A549 (cell line): ENCODE data around the gene IQGAP2.

Experiments used
- BCL3 ChIP-seq: fragments of >200 bp; sonication (Bioruptor Twin); formaldehyde crosslinking; IDR thresholded peaks from 3 replicates; pipeline ENCODE4 v1.6.1; 2016
- CEBPB ChIP-seq, 2 experiments: fragments of >200 bp in 1 of 2; sonication (Bioruptor Twin) in 1 of 2; formaldehyde crosslinking in 1 of 2; IDR thresholded peaks; 2 replicates each; pipeline ENCODE4 v1.6.1; 2012 to 2016
- CHD2 ChIP-seq: fragments of 150-350 bp; IDR thresholded peaks from 2 replicates; pipeline ENCODE4 v1.6.1; 2014; ENCODE audit warnings: low read length; ENCODE audit not compliant: partially characterized antibody
- EP300 ChIP-seq, 2 experiments: fragments of >200 bp; sonication (Bioruptor Twin); formaldehyde crosslinking; IDR thresholded peaks; 2 replicates in 1 of 2; 3 replicates in 1 of 2; pipeline ENCODE4 v1.6.1; 2016 to 2017
- HMGXB4 ChIP-seq: fragments of 250-450 bp; sonication (Bioruptor Pico); IDR thresholded peaks from 2 replicates; pipeline ENCODE4 v1.5.0; 2021; ENCODE audit warnings: mild to moderate bottlenecking, moderate library complexity, borderline replicate concordance
- PBX3 ChIP-seq: IDR thresholded peaks from 2 replicates; pipeline ENCODE4 v1.6.1; 2012
- RCOR1 ChIP-seq: fragments of 150-350 bp; IDR thresholded peaks from 2 replicates; pipeline ENCODE4 v1.6.1; 2014; ENCODE audit warnings: antibody characterized with exemption, low read length, low read depth
- RFX5 ChIP-seq: fragments of 450-650 bp; IDR thresholded peaks from 2 replicates; pipeline ENCODE4 v1.7.1; 2014; ENCODE audit warnings: antibody characterized with exemption, mild to moderate bottlenecking, moderate library complexity
- TF ChIP-seq, protein P1 (sequence below): fragments of >200 bp; sonication (Bioruptor Twin); formaldehyde crosslinking; IDR thresholded peaks from 3 replicates; pipeline ENCODE4 v1.5.1; 2016
- TF ChIP-seq, protein P2 (sequence below): IDR thresholded peaks from 2 replicates; pipeline ENCODE4 v1.6.1; 2012

DNA sequence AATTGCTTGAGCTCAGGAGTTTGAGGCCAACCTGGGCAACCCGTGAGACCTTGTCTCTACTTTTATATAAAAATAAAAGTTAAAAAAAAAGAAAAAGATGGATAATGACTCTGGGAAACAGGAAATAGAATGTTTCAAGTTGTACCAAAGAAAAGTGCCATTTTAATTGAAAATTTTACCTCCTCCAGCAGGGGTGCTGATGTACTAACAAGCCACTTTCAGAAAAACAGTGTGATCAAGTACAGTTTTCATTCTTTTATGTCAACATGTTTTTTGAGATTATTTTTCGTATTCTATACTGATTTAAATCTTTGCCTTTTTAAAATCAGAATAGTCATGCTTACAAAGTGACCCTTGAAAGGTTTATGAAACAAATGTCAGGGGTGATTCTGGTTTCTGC is 343.6 kb downstream of the IQGAP2 start:
- TF ChIP-seq EP300 (IDR thresholded peaks at IDR 0.05) (no peak), RCOR1 (no peak), PBX3 (no peak), CHD2 (no peak), RFX5 (no peak), HMGXB4 (CRISPR knock-in tag) (no peak), CEBPB (IDR thresholded peaks at IDR 0.05) (no peak), BCL3 (no peak)
- TF ChIP-seq, protein P1, sequence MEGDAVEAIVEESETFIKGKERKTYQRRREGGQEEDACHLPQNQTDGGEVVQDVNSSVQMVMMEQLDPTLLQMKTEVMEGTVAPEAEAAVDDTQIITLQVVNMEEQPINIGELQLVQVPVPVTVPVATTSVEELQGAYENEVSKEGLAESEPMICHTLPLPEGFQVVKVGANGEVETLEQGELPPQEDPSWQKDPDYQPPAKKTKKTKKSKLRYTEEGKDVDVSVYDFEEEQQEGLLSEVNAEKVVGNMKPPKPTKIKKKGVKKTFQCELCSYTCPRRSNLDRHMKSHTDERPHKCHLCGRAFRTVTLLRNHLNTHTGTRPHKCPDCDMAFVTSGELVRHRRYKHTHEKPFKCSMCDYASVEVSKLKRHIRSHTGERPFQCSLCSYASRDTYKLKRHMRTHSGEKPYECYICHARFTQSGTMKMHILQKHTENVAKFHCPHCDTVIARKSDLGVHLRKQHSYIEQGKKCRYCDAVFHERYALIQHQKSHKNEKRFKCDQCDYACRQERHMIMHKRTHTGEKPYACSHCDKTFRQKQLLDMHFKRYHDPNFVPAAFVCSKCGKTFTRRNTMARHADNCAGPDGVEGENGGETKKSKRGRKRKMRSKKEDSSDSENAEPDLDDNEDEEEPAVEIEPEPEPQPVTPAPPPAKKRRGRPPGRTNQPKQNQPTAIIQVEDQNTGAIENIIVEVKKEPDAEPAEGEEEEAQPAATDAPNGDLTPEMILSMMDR = no peak
- TF ChIP-seq, protein P2, sequence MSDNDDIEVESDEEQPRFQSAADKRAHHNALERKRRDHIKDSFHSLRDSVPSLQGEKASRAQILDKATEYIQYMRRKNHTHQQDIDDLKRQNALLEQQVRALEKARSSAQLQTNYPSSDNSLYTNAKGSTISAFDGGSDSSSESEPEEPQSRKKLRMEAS = no peak
